ENCODE data around the gene GSTCD. TPM values are rescaled to one million over a fixed set of nuclear protein-coding genes. Genes with fewer than 3 reads are reported as not detected.

Gene GSTCD
- total RNA-seq, 1 donor from 2014 or later, result 10.2 TPM

DNA sequence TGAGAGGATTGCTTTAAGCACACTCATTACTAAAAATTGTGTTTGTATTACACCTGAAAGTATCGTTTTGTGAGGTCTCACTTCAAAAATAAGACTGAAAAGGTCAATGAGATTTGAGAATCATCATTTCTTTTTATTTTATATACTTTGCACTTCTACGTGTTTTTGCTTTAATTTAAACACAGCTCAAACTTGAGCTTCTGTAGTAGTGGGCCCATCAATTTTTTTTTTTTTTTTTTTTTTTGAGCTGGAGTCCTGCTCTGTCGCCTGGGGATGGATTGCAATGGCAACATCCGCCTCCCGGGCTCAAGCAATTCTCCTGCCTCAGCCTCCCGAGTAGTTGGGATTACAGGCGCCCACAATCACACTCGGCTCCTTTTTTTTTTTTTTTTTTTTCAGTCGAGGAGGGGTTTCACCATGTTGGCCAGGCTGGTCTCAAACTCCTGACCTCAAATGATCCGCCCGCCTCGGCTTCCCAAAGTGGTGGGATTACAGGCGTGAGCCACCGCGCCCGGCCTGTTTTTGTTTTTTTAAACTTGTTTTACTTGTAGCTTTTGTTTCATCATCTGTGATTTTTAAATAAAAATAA, 1.5 kb downstream of the GSTCD start:
- no peak for ATAC-seq

DNA sequence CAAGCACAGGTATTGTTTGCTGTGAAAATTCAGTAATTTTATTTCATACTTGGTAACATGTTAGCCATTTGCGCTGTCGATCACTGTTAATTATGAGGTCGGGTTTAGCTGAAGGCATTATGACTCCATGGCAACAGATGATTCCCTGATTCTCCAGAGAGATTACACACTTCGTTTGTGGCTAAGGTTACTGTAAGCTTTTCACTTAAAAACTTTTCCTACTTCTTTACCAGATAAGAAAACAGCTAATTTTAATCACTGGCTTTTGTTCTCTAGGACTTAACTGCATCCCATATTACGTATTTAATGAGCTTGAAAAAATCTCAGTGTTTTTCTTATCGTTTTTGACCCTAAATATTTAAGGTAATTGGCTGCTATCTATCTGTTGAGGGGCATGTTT, 2.1 kb downstream of the GSTCD start:
- Histone ChIP-seq H3K27me3 (no peaks in the 10 kb centered on the region), H3K4me3 (no peak overlapping the region), H3K9me3 (no peaks in the 10 kb centered on the region), H3K4me1 (peaks cover 25% of the 10 kb centered on the region), H3K27ac (no peak overlapping the region), H3K36me3 (no peaks in the 10 kb centered on the region)
- intact Hi-C loops (cut with DNase I), result no loop called here
- TF ChIP-seq, protein P1, sequence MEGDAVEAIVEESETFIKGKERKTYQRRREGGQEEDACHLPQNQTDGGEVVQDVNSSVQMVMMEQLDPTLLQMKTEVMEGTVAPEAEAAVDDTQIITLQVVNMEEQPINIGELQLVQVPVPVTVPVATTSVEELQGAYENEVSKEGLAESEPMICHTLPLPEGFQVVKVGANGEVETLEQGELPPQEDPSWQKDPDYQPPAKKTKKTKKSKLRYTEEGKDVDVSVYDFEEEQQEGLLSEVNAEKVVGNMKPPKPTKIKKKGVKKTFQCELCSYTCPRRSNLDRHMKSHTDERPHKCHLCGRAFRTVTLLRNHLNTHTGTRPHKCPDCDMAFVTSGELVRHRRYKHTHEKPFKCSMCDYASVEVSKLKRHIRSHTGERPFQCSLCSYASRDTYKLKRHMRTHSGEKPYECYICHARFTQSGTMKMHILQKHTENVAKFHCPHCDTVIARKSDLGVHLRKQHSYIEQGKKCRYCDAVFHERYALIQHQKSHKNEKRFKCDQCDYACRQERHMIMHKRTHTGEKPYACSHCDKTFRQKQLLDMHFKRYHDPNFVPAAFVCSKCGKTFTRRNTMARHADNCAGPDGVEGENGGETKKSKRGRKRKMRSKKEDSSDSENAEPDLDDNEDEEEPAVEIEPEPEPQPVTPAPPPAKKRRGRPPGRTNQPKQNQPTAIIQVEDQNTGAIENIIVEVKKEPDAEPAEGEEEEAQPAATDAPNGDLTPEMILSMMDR (IDR thresholded peaks at IDR 0.05), result no peak
- ATAC-seq (no peak), DNase-seq (no peak)

More for the DNA sequence above, 1.5 kb downstream of the GSTCD start:
- DNase-seq, result no peak
- intact Hi-C loops (cut with DNase I), result no loop called here
- H3K9me3 ChIP-seq, result no peaks in the 10 kb centered on the region
- H3K27ac ChIP-seq, result no peak overlapping the region
- no peaks in the 10 kb centered on the region for H3K27me3 ChIP-seq
- H3K36me3 ChIP-seq, result no peaks in the 10 kb centered on the region
- H3K4me3 ChIP-seq, result no peak overlapping the region
- peaks cover 20% of the 10 kb centered on the region for H3K4me1 ChIP-seq
- TF ChIP-seq, protein P1 (IDR thresholded peaks at IDR 0.05), result no peak

DNA sequence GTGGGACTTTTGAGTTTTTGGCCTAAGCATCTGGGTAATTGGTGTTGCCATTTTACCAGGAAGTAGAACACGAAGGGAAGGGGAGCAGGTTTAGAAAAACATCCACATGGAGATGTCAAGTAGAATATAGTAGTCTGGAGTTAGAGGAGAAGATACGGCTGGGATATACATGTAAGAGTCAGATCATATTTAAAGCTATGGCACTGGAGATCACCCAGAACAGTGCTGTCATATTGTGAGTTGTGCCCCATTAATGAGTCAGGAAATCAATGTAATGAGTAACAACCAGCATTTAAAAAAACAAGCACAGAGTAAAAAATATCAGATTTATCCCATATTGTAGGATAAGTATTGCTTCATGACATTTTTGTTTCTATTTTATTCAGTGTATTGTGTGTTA, 4.2 kb downstream of the GSTCD start:
- Histone ChIP-seq H3K9me3 (no peaks in the 10 kb centered on the region), H3K27me3 (no peaks in the 10 kb centered on the region), H3K36me3 (no peaks in the 10 kb centered on the region), H3K4me3 (no peak overlapping the region), H3K4me1 (peaks cover 19% of the 10 kb centered on the region), H3K27ac (no peak overlapping the region)
- intact Hi-C loops (cut with DNase I), result no loop called here
- no peak for DNase-seq
- ATAC-seq, result no peak
- TF ChIP-seq, protein P1 (IDR thresholded peaks at IDR 0.05), result no peak

DNA sequence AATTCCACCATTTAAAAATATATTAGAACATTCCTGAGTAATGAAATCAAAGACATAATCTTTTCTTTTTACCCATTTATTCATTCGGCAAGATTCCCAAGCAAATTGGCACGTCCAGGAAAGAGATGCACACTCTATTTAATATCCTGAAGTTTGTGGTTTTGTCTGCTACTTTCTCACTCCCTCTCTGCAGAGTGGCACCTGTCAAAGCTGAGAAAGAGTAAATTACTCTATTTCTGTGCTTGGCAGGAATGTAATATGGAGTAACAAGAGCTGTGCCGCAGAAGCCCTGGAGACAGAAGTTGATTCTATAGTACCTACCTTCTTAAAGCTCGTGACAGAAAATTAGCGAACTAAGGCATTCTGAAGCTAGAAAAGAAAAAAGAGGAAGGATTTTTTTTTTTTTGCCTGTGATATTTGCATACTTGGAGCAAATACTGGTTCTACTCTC, 5.5 kb downstream of the GSTCD start:
- peaks cover 18% of the 10 kb centered on the region for H3K4me1 ChIP-seq
- DNase-seq (no peak), ATAC-seq (peak; percentile 46)
- no peak overlapping the region for H3K27ac ChIP-seq
- no peaks in the 10 kb centered on the region for H3K27me3 ChIP-seq
- H3K4me3 ChIP-seq, result no peak overlapping the region
- H3K9me3 ChIP-seq, result no peaks in the 10 kb centered on the region
- no peaks in the 10 kb centered on the region for H3K36me3 ChIP-seq
- intact Hi-C loops (cut with DNase I), result no loop called here
- TF ChIP-seq, protein P1 (IDR thresholded peaks at IDR 0.05), result no peak

DNA sequence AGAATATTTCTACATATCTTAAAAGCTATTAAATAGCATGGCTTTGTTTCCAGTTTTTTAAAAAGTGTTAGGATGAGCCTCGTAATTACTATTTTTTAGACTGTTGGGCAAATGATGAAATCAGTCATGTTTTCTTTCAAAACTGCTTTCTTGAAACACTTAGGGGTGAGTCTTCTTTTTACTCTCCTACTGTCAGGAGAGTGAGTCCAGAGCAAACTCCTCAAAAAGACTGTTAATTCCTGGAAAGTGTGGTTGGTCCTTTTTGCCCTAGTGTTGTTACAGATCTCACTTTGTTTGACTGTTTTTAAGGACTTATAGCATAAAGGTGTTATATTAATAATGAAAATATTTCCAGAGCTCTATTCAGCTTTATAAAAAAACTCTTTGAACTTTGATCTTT, 6.3 kb downstream of the GSTCD start:
- TF ChIP-seq, protein P1 (IDR thresholded peaks at IDR 0.05), result no peak
- Histone ChIP-seq H3K9me3 (no peaks in the 10 kb centered on the region), H3K4me1 (peaks cover 11% of the 10 kb centered on the region), H3K4me3 (no peak overlapping the region), H3K27me3 (no peaks in the 10 kb centered on the region), H3K27ac (no peak overlapping the region), H3K36me3 (no peaks in the 10 kb centered on the region)
- DNase-seq (no peak), ATAC-seq (no peak)
- intact Hi-C loops (cut with DNase I), result no loop called here

Measured in upper lobe of right lung (tissue), 1 donor.